ENCODE data around the gene AGO3. TPM values are rescaled to one million over a fixed set of nuclear protein-coding genes. Genes with fewer than 3 reads are reported as not detected.
"Not testable (repeated sequence)": the region's sequence is repeated elsewhere in the genome, so short reads cannot be mapped to it uniquely, and the experiment has no call there.

Gene AGO3
- total RNA-seq, 1 experiment from 2014 or later: 39.4 TPM

DNA sequence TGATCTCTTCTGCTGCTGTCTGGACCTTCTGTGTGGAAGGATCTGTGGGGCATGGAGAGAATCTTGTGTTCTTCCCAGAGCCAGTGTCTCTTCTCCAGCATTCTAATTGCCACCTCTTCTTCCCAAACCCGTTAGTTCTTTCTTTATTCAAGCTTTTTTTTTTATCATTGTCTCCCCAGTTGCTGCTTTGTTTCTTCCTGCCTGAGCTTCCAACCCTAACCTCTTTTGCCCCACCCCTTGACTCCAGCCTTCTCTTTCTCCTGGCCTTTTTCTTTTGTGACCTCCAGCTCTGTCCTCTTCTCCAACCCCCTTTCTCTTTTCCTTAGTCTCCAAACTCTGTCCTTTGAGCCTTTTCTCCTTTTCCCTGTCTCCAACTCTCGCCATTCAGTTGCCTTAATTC is 43.4 kb upstream of the AGO3 start:
- ChIA-PET POLR2A (interaction anchor here (0.6 kb wide), 1 partner anchor 110 kb away, joined by 5 read pairs; no protein-coding TSS in a partner anchor), CTCF (no interaction called here)
- intact Hi-C loops (cut with micrococcal nuclease; ENCODE audit: unreplicated experiment) (no loop called here), in situ Hi-C loops (cut with HindIII; ENCODE audit: low pct_unique_long_range_greater_than_20kb, low sequenced_read_pairs) (no loop called here)
- BruUV-seq (replicated peaks): no TSS peak
- peaks cover 17% of the 10 kb centered on the region for H3K4me1 ChIP-seq (ENCODE audit: control insufficient read depth, insufficient read depth, low read length)
- no peak for ATAC-seq
- no peaks in the 10 kb centered on the region for H3K27me3 ChIP-seq (ENCODE audit: control insufficient read depth, insufficient read depth, low read length)
- TF ChIP-seq, protein P1, sequence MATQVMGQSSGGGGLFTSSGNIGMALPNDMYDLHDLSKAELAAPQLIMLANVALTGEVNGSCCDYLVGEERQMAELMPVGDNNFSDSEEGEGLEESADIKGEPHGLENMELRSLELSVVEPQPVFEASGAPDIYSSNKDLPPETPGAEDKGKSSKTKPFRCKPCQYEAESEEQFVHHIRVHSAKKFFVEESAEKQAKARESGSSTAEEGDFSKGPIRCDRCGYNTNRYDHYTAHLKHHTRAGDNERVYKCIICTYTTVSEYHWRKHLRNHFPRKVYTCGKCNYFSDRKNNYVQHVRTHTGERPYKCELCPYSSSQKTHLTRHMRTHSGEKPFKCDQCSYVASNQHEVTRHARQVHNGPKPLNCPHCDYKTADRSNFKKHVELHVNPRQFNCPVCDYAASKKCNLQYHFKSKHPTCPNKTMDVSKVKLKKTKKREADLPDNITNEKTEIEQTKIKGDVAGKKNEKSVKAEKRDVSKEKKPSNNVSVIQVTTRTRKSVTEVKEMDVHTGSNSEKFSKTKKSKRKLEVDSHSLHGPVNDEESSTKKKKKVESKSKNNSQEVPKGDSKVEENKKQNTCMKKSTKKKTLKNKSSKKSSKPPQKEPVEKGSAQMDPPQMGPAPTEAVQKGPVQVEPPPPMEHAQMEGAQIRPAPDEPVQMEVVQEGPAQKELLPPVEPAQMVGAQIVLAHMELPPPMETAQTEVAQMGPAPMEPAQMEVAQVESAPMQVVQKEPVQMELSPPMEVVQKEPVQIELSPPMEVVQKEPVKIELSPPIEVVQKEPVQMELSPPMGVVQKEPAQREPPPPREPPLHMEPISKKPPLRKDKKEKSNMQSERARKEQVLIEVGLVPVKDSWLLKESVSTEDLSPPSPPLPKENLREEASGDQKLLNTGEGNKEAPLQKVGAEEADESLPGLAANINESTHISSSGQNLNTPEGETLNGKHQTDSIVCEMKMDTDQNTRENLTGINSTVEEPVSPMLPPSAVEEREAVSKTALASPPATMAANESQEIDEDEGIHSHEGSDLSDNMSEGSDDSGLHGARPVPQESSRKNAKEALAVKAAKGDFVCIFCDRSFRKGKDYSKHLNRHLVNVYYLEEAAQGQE (IDR thresholded peaks at IDR 0.05; ENCODE audit: insufficient read depth in 1 of 2, low read depth in 2 of 2, low read length in 1 of 2): no peak
- TF ChIP-seq, protein P2, sequence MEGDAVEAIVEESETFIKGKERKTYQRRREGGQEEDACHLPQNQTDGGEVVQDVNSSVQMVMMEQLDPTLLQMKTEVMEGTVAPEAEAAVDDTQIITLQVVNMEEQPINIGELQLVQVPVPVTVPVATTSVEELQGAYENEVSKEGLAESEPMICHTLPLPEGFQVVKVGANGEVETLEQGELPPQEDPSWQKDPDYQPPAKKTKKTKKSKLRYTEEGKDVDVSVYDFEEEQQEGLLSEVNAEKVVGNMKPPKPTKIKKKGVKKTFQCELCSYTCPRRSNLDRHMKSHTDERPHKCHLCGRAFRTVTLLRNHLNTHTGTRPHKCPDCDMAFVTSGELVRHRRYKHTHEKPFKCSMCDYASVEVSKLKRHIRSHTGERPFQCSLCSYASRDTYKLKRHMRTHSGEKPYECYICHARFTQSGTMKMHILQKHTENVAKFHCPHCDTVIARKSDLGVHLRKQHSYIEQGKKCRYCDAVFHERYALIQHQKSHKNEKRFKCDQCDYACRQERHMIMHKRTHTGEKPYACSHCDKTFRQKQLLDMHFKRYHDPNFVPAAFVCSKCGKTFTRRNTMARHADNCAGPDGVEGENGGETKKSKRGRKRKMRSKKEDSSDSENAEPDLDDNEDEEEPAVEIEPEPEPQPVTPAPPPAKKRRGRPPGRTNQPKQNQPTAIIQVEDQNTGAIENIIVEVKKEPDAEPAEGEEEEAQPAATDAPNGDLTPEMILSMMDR (IDR thresholded peaks at IDR 0.05): no peak
- no peak for TF ChIP-seq POLR2AphosphoS5 (IDR thresholded peaks at IDR 0.05; ENCODE audit: low read depth, low read length)
- no peak for TF ChIP-seq SIN3A (IDR thresholded peaks at IDR 0.05; ENCODE audit: borderline replicate concordance, insufficient read depth, low read depth, low read length)
- no peak for TF ChIP-seq TCF7L2 (IDR thresholded peaks at IDR 0.05; ENCODE audit: low read depth, low read length)
- no peak overlapping the region for H3K27ac ChIP-seq (ENCODE audit: low read length)
- no peaks in the 10 kb centered on the region for H3K9me3 ChIP-seq (ENCODE audit: control insufficient read depth, insufficient read depth, low read depth, low read length)
- no peak for DNase-seq (ENCODE audit: low read depth, low spot score)
- H3K36me3 ChIP-seq (ENCODE audit: control insufficient read depth, insufficient read depth, low read length): peaks cover 17% of the 10 kb centered on the region; the same call in 1 of the 2 replicates
- H3K4me3 ChIP-seq (ENCODE audit: low read depth in 2 of 2, low read length in 2 of 2): no peak overlapping the region

DNA sequence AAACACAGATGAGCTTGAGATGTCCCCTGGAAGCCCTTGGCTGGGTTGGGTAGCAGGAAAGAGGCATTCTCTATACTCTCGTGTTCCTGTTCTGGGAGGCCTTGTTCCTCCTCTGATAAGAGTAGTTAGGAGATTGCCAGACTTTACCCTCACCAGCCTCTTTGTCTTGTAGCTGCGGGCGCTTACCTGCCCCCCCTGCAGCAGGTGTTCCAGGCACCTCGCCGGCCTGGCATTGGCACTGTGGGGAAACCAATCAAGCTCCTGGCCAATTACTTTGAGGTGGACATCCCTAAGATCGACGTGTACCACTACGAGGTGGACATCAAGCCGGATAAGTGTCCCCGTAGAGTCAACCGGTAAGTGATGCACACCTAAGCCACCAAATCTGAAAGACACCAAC is 42.6 kb upstream of the AGO3 start:
- in situ Hi-C loops (cut with HindIII; ENCODE audit: low pct_unique_long_range_greater_than_20kb, low sequenced_read_pairs): no loop called here
- Histone ChIP-seq H3K36me3 (ENCODE audit: control insufficient read depth, insufficient read depth, low read length) (peaks cover 18% of the 10 kb centered on the region; the same call in 1 of the 2 replicates), H3K9me3 (ENCODE audit: control insufficient read depth, insufficient read depth, low read depth, low read length) (no peaks in the 10 kb centered on the region), H3K27me3 (ENCODE audit: control insufficient read depth, insufficient read depth, low read length) (no peaks in the 10 kb centered on the region), H3K4me3 (ENCODE audit: low read depth in 2 of 2, low read length in 2 of 2) (no peak overlapping the region), H3K4me1 (ENCODE audit: control insufficient read depth, insufficient read depth, low read length) (peaks cover 17% of the 10 kb centered on the region), H3K27ac (ENCODE audit: low read length) (no peak overlapping the region)
- POLR2A ChIA-PET: no interaction called here
- TF ChIP-seq, protein P1 (IDR thresholded peaks at IDR 0.05; ENCODE audit: insufficient read depth in 1 of 2, low read depth in 2 of 2, low read length in 1 of 2): no peak
- BruUV-seq (replicated peaks): TSS peak; percentile 8
- no peak for ATAC-seq
- CTCF ChIA-PET: no interaction called here
- no peak for DNase-seq (ENCODE audit: low read depth, low spot score)
- intact Hi-C loops (cut with micrococcal nuclease; ENCODE audit: unreplicated experiment): no loop called here

DNA sequence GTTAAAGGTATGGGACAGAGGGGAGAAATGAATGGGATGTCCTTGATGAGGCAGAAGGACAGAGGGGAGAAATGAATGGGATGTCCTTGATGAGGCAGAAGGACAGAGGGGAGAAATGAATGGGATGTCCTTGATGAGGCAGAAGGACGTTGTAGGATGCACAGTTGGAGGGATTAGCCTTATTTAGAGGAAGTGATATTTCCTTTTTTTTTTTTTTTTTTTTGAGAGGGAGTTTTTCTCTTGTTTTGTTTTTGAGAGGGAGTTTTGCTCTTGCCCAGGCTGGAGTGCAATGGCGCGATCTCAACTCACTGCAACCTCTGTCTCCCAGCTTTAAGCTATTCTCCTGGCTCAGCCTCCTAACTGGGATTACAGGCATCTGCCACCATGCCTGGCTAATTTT is 41.9 kb upstream of the AGO3 start:
- CTCF ChIA-PET: not testable (repeated sequence)
- POLR2A ChIA-PET: interaction anchor here (0.7 kb wide), 1 partner anchor 183 kb away, joined by 6 read pairs; no protein-coding TSS in a partner anchor

More for the DNA sequence above, 41.9 kb upstream of the AGO3 start:
- BruUV-seq (replicated peaks); H3K27ac ChIP-seq (ENCODE audit: low read length); intact Hi-C loops (cut with micrococcal nuclease; ENCODE audit: unreplicated experiment); DNase-seq (ENCODE audit: low read depth, low spot score); in situ Hi-C loops (cut with HindIII; ENCODE audit: low pct_unique_long_range_greater_than_20kb, low sequenced_read_pairs); H3K9me3 ChIP-seq (ENCODE audit: control insufficient read depth, insufficient read depth, low read depth, low read length); H3K27me3 ChIP-seq (ENCODE audit: control insufficient read depth, insufficient read depth, low read length); H3K4me3 ChIP-seq (ENCODE audit: low read depth in 2 of 2, low read length in 2 of 2); ATAC-seq: not testable (repeated sequence)
- H3K4me1 ChIP-seq (ENCODE audit: control insufficient read depth, insufficient read depth, low read length): peaks cover 17% of the 10 kb centered on the region
- peaks cover 14% of the 10 kb centered on the region; the same call in 1 of the 2 replicates for H3K36me3 ChIP-seq (ENCODE audit: control insufficient read depth, insufficient read depth, low read length)

Measured in Panc1 (cell line).